HG02642 (cell line): ENCODE measurements around the gene GRK5.
"Not testable (repeated sequence)": the region's sequence is repeated elsewhere in the genome, so short reads cannot be mapped to it uniquely, and the experiment has no call there.

Experiments
- ATAC-seq: cut with Tn5 transposase; IDR thresholded peaks from one replicate; pipeline ENCODE4 v1.9.1; 2021; ENCODE audit warnings: mild to moderate bottlenecking; ENCODE audit not compliant: unreplicated experiment, poor library complexity

Gene GRK5

DNA sequence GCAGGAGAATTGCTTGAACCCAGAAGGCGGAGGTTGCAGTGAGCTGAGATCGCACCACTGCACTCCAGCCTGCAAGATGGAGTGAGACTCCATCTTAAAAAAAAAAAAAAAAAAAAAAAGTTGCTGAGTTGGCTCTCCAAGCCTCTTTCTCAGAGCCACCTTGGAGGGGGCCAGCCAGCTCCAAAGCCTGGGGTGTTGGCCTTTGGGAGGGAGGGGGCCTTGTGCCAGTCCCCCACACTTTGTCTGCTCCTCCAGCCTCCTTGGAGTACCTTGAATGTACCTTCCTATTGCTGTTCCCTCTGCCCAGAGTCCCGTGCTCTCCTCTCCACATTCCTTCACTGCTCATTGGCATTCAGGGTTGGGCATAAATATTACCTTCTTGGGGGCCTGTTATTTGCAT lies 62.4 kb downstream of the GRK5 start:
- no peak for ATAC-seq

DNA sequence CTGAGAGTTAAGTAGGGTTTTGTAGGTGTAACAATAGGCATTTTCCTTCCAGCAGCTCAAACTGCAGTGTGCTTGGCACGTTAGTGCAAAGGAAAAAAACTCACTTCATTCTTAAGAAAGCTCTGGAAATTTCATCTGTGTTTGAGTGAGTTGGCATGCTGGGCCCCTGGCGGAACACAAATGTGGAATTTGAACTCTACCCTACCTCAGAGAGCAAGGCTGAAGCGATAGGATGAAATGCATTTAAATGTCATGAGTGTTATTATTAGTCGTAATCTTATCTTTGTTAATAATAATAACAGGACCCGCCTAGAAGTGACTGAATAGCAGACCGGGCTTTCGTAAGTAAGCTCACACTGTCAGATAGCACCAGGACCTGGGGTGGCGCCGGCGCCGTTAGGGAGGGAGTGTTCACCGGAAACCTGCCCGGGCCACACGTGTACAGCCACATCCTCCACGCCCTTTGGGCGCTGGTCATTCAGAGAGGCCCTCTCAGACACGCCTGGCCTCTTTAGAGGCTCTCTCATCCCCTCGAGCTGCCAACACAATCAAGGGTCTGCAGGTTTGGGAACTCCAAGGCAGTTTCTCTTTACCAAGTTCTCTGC lies 63.5 kb downstream of the GRK5 start:
- peak; percentile 60 for ATAC-seq

DNA sequence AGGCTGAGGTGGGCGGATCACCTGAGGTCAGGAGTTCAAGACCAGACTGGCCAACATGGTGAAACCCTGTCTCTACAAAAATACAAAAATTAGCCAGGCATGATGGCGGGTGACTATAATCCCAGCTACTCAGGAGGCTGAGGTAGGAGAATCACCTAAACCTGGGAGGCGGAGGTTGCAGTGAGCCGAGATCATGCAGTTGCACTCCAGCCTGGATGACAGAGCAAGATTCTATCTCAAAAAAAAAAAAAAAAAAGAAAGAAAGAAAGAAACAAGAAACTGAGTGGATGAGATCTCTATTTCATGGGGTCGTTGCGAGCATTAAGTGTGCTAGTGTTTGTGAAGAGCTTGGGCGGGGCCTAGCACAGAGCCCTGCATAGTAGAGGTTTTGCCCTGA lies 65.0 kb downstream of the GRK5 start:
- not testable (repeated sequence) for ATAC-seq

DNA sequence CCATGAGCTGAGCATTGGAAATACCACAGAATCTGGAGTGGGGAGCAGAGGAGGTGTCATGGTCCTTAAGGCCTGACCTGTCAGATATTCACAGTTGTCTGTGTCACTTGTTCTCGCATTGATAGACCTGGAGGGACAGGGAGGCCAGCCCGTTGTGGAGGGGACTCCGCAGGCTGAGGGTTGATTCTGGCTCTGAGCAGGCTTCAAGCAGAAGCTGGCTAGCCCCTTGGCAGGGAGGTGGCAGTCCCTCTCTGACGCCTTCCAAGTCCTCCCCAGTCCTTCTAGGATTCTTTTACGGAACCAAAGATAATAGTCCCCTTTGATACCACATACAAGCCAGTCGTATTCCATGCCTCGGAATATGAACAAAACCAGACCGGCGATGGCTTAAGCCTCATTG lies 65.4 kb downstream of the GRK5 start:
- ATAC-seq: no peak

DNA sequence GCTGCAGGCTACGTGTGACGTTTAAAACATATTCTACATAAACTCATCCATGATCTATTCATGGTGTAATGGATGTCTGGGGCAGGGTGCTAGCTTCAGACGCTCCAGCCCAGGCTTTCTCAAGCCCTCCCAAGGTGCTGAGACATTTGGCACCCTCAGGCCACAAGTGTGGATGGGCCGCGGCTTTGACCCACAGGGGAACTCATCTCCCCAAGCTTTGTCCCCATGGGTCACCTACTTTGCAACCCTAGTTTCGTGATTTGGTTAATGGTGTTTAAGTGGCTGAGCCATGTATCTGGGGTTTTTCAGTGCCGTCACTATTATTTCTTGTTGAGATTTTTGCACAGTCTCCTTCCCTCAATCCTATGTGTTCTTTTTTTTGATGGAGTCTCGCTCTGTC lies 66.0 kb downstream of the GRK5 start:
- ATAC-seq: no peak

- ATAC-seq: no peak
Measured at GRCh38 chr10:119274519-119275045, 67.2 kb downstream of the GRK5 start.

GRCh38 chr10:119275085-119275484 lies 67.7 kb downstream of the GRK5 start:
- no peak for ATAC-seq

DNA sequence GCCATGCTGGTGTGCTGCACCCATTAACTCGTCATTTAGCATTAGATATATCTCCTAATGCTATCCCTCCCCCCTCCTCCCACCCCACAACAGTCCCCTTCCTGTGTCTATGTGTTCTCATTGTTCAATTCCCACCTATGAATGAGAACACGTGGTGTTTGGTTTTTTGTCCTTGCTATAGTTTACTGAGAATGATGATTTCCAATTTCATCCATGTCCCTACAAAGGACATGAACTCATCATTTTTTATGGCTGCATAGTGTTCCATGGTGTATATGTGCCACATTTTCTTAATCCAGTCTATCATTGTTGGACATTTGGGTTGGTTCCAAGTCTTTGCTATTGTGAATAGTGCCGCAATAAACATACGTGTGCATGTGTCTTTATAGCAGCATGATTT lies 68.8 kb downstream of the GRK5 start:
- not testable (repeated sequence) for ATAC-seq

GRCh38 chr10:119278126-119278709 lies 70.8 kb downstream of the GRK5 start:
- ATAC-seq: no peak

- no peak for ATAC-seq
Measured at GRCh38 chr10:119279441-119279840, 72.1 kb downstream of the GRK5 start.

- ATAC-seq: no peak
Measured at GRCh38 chr10:119281581-119282071, 74.3 kb downstream of the GRK5 start.

- ATAC-seq: no peak
Measured at GRCh38 chr10:119282446-119282845, 75.1 kb downstream of the GRK5 start.

- no peak for ATAC-seq
Measured at GRCh38 chr10:119283387-119283786, 76.0 kb downstream of the GRK5 start.

GRCh38 chr10:119283818-119284217 lies 76.4 kb downstream of the GRK5 start:
- peak; percentile 68 for ATAC-seq

- no peak for ATAC-seq
Measured at GRCh38 chr10:119284679-119285096, 77.3 kb downstream of the GRK5 start.

DNA sequence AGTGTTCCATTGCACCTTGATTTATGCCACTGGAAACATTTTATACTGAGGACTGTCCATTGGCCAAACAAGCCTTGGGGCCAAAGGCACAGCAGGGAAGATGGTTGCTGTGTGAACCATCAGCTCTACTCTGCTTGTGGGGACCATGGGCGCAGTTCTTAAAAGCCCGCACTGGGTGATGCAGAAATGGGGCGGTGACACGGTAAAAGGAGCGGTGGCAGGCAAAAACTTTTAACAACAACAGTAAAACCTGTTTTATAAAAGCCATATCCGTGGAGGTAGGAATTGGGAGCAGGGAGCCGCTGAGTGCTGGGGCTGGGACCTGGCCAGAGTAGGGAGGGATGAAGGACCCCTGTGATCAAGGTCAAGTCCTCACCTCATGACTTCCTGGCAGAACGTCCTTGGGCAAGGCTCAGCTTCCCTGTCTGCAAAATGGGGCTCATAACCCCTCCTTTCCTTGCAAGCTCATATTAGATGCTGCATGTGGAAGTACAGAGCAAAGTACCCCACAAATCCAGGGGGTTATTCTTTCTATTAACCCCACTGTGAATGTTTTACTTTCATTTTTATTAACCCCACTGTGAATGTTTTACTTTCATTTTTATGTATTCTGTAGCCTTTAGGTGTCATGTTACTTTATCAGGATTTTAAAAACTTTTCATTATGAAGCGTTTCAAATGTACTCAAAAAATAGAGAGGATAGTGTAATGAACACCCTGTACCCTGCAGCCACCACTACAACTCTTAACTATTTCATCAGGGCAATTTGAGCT lies 78.3 kb downstream of the GRK5 start:
- no peak for ATAC-seq

DNA sequence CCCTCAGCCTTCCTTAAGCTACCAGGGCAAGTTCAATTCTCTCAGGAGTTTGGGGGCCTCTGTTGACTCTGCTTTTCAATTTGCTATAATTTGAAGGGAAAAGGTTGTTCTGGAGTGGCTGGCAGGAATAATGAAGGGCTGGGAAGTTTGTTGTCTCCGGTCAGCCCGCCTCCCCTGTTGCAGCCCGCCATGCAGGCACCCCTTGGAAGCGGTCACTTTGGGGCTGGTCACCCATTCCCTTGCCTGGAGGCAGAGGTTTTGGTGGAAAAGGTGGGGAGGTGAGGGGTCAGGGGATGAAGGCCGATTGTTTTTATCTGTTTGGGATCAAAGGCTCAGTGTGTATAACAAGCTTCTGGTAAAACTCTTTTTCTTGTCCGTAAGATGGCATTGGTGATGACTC lies 79.1 kb downstream of the GRK5 start:
- ATAC-seq: no peak

DNA sequence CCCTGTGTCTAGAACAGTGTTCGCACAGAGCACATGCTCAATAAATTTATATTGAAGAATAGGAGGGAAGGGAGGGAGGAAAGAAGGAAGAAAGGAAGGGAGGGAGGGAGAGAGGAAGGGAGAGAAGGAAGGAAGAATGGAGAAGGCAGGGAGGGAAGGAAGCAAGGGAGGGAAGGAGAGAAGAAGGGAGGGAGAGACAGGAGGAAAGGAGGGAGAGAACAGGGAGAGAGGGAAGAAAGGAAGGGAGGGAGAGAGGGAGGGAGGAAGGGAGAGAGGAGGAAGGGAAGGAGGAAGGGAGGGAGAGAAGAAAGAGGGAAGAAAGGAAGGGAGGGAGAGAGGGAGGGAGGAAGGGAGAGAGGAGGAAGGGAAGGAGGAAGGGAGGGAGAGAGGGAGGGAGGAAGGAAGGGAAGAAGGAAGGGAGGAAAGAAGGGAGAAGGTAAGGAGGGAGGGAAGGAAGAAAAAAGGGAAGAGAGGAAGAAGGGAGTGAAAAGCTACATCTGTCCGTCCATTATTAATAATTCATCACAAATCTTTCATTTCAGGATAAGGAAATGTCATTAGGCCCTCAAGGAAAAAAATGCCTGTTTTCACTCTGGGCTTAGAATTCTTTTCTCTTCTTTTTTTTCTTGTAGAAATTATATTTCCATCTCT lies 79.7 kb downstream of the GRK5 start:
- no peak for ATAC-seq

- ATAC-seq: no peak
Measured at GRCh38 chr10:119288574-119289001, 81.2 kb downstream of the GRK5 start.

DNA sequence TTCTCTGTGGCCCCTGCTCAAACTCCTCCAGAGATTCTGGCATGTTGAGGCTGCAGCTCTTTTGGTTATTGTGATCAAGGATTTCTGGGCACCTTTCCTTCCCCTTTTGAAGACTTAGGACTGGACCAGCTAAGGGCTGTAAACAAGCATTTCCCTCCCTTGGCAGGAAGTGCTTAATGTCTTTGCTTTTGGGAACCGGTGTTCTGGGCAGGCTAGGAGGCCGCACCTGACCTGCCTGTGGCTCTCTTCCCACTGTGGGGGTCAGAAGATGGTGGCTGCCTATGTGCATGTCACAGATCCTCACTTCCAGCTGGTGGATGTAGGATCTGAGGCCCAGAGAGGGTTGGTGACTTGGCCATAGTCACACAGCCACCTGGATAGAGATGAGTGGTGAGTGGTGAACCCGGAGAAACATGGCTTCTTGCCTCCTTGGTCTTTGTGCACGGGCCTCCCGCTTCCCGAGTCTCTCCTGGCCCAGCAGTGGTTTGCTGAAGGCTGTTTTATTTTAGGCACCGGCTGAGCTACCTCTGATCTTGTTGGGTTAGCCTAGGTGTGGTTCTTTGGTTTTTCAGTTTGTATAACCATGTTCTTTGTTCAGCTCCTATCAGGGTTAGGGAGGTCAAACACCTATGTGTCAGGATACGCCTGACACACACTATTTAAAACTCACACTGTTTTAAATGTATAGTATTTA lies 82.0 kb downstream of the GRK5 start:
- no peak for ATAC-seq
